ENCODE results near the gene MGME1. TPM values are rescaled to one million over a fixed set of nuclear protein-coding genes. Genes with fewer than 3 reads are reported as not detected.
"Not testable (repeated sequence)": the region's sequence is repeated elsewhere in the genome, so short reads cannot be mapped to it uniquely, and the experiment has no call there.

The MGME1 gene
- total RNA-seq, 1 donor from 2014 or later: 14.2 TPM

GRCh38 chr20:18020931-18021330, 52.1 kb downstream of the MGME1 start:
- Histone ChIP-seq H3K36me3 (ENCODE audit: insufficient read depth, low read length) (no peaks in the 10 kb centered on the region), H3K9me3 (ENCODE audit: insufficient read depth, low read depth, low read length) (no peaks in the 10 kb centered on the region), H3K4me3 (ENCODE audit: insufficient read depth, low read depth, low read length) (no peak overlapping the region), H3K79me2 (ENCODE audit: insufficient read depth, low read length) (no peaks in the 10 kb centered on the region), H3K27me3 (ENCODE audit: insufficient read depth, low read length) (no peaks in the 10 kb centered on the region), H2AFZ (ENCODE audit: low read depth, low read length) (no peak overlapping the region), H4K20me1 (ENCODE audit: insufficient read depth, low read length) (no peaks in the 10 kb centered on the region), H3K4me1 (ENCODE audit: insufficient read depth, low read length) (no peaks in the 10 kb centered on the region), H3K27ac (ENCODE audit: low read depth, low read length) (no peak overlapping the region), H3K4me2 (ENCODE audit: low read length) (no peak overlapping the region), H3K9ac (ENCODE audit: low read length) (no peak overlapping the region)
- Mint-ChIP-seq H3K4me3 (ENCODE audit: unreplicated experiment) (no peak overlapping the region), H3K4me1 (ENCODE audit: low read depth, unreplicated experiment) (no peaks in the 10 kb centered on the region), H3K27ac (ENCODE audit: unreplicated experiment) (no peak overlapping the region), H3K27me3 (ENCODE audit: low read depth, unreplicated experiment) (peaks cover 13% of the 10 kb centered on the region), H3K36me3 (ENCODE audit: low read depth, unreplicated experiment) (no peaks in the 10 kb centered on the region), H3K9me3 (ENCODE audit: unreplicated experiment) (no peaks in the 10 kb centered on the region)
- TF ChIP-seq CTCF (IDR thresholded peaks at IDR 0.05; ENCODE audit: insufficient read depth, low read depth, low read length) (no peak), EZH2 (IDR thresholded peaks at IDR 0.05; ENCODE audit: insufficient read depth, low read length) (no peak)
- DNase-seq (ENCODE audit: low read depth) (no peak), FAIRE-seq (no peak)

- Mint-ChIP-seq H3K4me1 (ENCODE audit: low read depth, unreplicated experiment) (no peaks in the 10 kb centered on the region), H3K4me3 (ENCODE audit: unreplicated experiment) (no peak overlapping the region), H3K36me3 (ENCODE audit: low read depth, unreplicated experiment) (no peaks in the 10 kb centered on the region), H3K27me3 (ENCODE audit: low read depth, unreplicated experiment) (peaks cover 9% of the 10 kb centered on the region), H3K9me3 (ENCODE audit: unreplicated experiment) (no peaks in the 10 kb centered on the region), H3K27ac (ENCODE audit: unreplicated experiment) (no peak overlapping the region)
- DNase-seq (ENCODE audit: low read depth): no peak
- H3K27me3 ChIP-seq (ENCODE audit: insufficient read depth, low read length): no peaks in the 10 kb centered on the region
- H3K4me2 ChIP-seq (ENCODE audit: low read length): no peak overlapping the region
- H4K20me1 ChIP-seq (ENCODE audit: insufficient read depth, low read length): no peaks in the 10 kb centered on the region
- H3K9me3 ChIP-seq (ENCODE audit: insufficient read depth, low read depth, low read length): no peaks in the 10 kb centered on the region
- no peak overlapping the region for H2AFZ ChIP-seq (ENCODE audit: low read depth, low read length)
- H3K4me3 ChIP-seq (ENCODE audit: insufficient read depth, low read depth, low read length): no peak overlapping the region
- no peak for TF ChIP-seq CTCF (IDR thresholded peaks at IDR 0.05; ENCODE audit: insufficient read depth, low read depth, low read length)
- no peak for TF ChIP-seq EZH2 (IDR thresholded peaks at IDR 0.05; ENCODE audit: insufficient read depth, low read length)
- no peak overlapping the region for H3K27ac ChIP-seq (ENCODE audit: low read depth, low read length)
- no peaks in the 10 kb centered on the region for H3K79me2 ChIP-seq (ENCODE audit: insufficient read depth, low read length)
- H3K4me1 ChIP-seq (ENCODE audit: insufficient read depth, low read length): no peaks in the 10 kb centered on the region
- no peak for FAIRE-seq
- H3K9ac ChIP-seq (ENCODE audit: low read length): no peak overlapping the region
- no peaks in the 10 kb centered on the region for H3K36me3 ChIP-seq (ENCODE audit: insufficient read depth, low read length)
Observed at GRCh38 chr20:18024606-18025127, 55.8 kb downstream of the MGME1 start.

GRCh38 chr20:18027011-18027410, 58.2 kb downstream of the MGME1 start:
- H3K9me3 Mint-ChIP-seq (ENCODE audit: unreplicated experiment); H3K36me3 Mint-ChIP-seq (ENCODE audit: low read depth, unreplicated experiment); H2AFZ ChIP-seq (ENCODE audit: low read depth, low read length); H3K27me3 ChIP-seq (ENCODE audit: insufficient read depth, low read length); FAIRE-seq; H4K20me1 ChIP-seq (ENCODE audit: insufficient read depth, low read length); H3K4me2 ChIP-seq (ENCODE audit: low read length); H3K27me3 Mint-ChIP-seq (ENCODE audit: low read depth, unreplicated experiment); DNase-seq (ENCODE audit: low read depth); H3K27ac ChIP-seq (ENCODE audit: low read depth, low read length); H3K4me3 Mint-ChIP-seq (ENCODE audit: unreplicated experiment); H3K79me2 ChIP-seq (ENCODE audit: insufficient read depth, low read length); H3K36me3 ChIP-seq (ENCODE audit: insufficient read depth, low read length); H3K9ac ChIP-seq (ENCODE audit: low read length); H3K9me3 ChIP-seq (ENCODE audit: insufficient read depth, low read depth, low read length); H3K4me1 Mint-ChIP-seq (ENCODE audit: low read depth, unreplicated experiment); H3K4me3 ChIP-seq (ENCODE audit: insufficient read depth, low read depth, low read length); H3K27ac Mint-ChIP-seq (ENCODE audit: unreplicated experiment); H3K4me1 ChIP-seq (ENCODE audit: insufficient read depth, low read length): not testable (repeated sequence)
